HG02884 (cell line): Measurements from ENCODE around the gene BATF.

Experiments
- ATAC-seq: cut with Tn5 transposase; IDR thresholded peaks from one replicate; pipeline ENCODE4 v1.9.1; 2021; ENCODE audit warnings: mild to moderate bottlenecking, moderate library complexity; ENCODE audit not compliant: unreplicated experiment

BATF gene

DNA sequence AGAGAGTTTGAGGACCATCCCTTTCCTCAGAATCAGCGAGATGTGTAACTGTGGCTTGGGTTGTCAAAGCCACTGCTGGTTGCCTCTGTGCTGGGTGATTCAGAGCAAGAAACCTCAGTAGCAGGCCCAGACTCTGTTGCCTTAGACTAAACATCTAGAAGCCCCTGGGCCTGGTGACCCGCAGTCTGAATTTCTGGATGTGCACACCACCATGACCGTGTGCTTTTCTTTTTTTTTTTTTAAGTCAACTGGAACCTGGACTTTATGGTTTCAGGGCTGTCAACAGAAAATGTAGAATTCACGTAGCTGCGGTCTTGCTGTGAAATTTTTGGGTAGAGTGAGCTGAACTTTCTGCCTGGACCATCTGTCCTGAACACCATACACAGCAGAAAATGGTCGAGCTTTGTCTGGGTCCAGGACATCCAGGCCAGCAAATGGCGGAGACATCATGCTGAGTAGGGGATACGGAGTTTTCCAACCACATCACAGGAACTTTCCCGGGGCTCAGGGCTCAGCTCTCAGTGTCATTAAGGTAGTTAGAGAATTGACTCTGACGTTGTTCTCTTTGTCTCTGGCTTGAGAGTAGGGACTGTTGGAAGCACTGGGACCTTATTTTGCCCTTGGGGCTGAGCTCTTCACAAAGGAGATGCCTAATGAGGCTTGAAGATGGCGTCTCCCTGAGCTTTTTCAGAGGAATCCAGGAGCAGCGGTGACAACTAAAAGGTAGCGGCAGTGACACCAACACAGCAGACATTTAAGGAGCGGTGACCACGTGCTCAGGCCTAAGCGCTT lies 23.0 kb upstream of the BATF start:
- peak; percentile 64 for ATAC-seq

DNA sequence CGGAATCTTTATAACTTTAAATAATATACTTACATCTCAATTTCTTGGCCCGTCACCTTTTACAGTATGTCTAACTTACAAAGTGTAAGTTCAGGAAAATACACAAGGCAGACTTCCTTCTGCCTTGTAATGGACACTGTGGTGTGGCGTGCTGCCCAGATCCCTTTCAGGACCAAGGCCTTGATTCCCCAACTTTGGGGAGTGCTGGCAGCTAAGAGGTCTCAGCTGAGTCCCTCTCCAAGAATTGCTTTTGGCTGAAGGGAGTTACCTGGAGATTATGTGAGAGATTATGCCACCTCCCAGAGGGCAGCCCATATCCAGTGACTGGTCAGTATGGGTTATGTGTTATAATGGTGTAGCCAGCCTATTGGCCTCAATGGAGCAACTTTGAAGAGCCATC lies 21.2 kb upstream of the BATF start:
- no peak for ATAC-seq

DNA sequence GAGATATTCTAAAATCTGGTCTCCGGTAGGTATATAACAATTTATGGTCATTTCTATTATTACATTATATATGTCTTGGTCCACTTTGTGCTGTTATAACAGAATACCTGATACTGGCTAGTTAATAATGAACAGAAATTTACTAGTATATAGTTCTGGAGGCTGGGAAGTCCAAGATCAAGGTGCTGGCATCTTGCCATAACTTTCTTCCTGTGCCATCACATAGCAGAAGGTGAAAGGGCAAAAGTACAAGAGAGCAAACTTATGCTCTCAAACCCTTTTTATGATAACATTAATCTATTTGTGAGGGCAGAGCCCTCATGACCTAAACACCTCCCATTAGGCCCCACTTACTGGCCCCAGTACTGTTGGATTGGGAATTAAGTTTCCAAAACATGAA lies 17.9 kb upstream of the BATF start:
- no peak for ATAC-seq

DNA sequence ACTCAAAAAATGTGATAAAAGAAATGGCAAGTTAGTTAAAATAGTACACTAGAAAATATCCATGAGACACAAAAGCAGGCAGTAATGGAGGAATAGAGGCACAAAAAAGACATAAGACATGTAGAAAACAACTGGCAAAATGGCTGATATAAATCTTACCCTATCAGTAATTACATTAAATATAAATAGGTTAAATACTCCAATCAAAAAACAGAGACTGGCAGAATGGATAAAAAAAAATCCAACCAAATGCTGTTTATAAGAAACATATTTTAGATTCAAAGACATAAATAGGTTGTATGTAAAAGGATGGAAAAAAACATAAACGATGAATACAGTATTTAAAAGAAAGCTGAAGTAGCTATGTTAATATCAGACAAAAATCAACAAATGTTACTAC lies 15.3 kb upstream of the BATF start:
- no peak for ATAC-seq

DNA sequence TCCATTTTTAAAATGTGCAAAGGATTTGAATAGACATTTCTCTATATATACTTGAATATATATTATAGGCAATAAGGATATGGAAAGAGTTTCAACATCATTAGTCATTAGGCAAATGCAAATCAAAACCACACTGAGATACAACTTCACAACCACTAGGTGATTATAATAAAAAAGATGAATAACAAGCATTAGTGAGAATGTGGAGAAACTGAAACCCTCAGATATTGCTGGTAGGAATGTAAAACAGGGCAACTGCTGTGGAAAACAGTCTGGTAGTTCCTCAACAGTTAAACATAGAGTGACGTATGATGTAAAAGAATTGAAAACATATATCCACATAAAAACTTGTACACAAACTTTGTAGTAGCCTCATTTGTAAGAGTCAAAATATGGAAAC lies 11.7 kb upstream of the BATF start:
- ATAC-seq = no peak

DNA sequence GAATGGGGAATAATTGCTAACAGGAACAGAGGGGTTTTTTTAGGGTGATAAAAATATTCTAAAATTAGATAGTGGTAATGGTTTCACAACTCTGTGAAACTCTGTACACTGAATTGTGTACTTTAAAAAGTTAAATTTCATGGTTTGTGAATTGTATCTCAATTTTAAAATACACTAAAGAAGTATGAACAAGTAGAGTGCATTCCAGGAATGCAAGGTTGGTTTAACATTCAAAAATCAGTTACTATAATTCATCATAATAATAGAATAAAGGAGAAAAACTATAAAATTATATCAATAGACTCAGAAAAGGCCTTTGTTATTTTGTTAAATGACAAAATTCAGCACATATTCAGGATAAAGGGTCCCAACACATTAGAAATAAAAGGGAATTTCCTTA lies 11.1 kb upstream of the BATF start:
- ATAC-seq = no peak

DNA sequence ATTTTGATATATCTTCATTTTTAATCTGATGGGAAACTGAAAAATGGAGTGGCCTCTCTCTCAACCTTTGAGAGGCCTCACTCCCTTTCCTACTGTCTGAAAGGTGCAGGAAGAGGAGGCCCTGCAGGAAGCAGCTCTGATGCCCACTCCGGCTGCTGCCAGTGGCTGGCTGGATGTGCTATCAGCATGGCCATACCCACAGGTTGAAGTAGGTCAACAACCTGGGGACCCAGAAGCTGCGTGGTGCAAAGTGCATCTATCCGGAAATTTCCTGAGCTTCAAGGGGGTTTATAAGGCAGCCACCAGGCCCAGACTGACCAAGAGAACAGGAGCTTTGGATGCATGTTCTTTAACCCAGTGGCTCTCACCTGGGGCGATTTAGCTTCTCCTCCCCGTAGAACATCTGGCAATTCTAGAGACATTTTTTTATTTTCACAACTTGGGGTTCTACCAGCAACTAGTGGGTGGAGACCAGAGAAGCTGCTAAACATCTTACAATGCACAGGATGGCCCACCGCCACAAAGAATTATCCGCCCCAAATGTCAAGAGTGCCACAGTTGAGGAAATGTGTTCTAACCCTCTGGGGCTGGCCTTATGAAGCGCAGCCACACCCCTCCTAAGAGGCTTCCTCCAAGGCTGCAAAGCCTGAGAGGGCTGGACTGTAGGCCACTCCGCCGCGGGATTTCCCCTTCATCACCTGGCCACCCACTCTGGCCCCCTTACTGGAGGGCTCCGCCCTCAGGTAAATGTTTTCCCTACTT lies 8.2 kb upstream of the BATF start:
- peak; percentile 50 for ATAC-seq

DNA sequence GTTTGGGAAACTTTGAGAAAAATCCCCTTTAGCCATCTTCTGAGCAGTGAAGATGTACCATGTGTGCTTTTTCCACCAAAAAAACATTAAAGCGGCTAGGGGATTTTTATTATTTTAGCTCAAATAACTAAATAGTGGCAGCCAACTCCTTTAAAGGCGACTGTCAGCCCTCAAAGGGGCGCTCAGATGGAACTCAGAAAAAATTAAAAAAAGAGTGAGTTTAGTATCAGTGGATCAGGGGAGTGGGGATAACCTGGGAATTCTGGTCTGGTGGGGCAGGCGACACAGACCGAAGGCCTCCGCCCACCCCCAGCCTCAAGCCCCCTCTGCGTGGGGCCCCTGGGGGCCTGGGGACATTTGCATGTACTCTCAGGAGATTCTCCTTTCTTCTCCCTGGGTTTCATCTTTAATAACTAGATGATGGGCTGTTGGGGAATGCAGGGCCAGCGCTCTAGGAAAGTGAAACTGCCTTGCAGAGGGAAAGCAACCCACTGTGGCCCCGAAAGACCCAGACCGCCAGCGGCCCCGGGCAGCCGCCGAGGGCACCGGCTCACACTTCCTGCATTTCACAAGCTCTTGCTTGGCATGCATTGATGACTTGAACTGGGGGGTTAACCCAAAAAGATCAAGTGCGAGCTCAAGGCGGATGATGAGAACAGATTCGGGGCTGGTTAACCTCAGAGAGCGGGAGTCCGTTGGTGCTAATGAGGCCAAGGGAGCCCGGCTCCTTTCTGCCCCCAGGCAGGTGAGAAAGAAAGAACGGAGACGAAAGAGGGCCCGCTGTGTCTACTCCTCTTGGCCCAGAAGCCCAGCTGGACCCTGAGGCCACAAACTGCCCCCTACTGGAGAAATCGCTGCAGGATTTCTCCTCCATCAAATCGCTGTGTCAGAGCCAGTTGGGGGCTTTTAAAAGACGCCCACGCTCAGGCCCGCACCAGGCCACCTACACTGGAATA lies 7.3 kb upstream of the BATF start:
- ATAC-seq = peak; percentile 36

DNA sequence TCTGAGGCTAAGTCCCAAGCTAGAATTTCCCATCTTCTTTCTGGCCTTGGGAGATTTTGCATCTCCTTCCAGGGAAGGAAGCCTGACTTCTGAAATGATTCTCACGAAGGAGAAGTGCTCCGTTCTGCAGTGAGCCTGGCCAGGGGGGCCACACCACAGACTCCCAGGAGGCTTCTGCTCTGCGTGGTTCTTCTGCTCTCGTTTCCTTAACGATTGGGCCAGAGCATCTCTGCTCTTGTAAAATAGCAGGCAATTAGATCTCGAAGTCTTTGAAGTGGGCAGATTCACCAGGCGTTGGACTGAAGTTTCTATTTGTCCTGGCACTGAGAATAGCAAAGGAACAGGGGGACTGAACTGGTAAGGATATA lies 6.7 kb upstream of the BATF start:
- no peak for ATAC-seq

DNA sequence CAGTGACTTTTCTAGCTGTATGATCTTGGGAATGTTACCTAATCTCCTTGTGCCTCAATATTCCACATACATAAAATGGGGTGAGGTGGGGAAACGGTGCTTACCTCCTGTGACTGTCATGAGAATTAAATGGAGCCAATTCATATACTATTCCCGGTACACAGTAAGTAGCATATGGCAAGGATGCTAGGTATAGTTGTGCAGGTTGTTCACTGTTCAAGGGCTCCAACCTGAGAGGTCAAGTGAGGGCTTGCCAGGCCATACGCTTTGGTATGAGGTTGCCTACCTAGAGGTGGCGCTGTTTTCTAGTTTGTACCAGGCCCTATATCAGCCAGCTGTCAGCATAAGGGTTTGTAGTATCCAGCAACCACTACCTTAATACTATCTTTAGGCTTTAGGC lies 3.6 kb upstream of the BATF start:
- no peak for ATAC-seq

DNA sequence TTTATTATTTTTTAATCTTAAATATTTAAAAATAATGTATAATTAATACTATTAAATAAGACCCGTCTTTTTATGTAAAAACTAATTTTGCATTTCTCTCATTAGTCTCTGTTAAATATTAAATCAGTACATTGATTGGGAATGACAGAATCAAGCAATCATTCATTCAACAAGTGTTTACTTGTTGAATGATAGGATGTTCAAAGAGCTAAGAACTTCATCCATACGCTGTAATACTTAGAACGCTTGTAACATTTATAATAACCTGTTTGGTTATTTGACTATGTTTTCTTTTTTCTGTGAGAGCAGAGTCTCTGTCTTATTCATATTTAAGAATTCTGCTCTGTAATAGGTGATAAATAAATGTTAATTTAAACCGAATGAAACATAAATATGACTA lies 2.9 kb upstream of the BATF start:
- no peak for ATAC-seq

DNA sequence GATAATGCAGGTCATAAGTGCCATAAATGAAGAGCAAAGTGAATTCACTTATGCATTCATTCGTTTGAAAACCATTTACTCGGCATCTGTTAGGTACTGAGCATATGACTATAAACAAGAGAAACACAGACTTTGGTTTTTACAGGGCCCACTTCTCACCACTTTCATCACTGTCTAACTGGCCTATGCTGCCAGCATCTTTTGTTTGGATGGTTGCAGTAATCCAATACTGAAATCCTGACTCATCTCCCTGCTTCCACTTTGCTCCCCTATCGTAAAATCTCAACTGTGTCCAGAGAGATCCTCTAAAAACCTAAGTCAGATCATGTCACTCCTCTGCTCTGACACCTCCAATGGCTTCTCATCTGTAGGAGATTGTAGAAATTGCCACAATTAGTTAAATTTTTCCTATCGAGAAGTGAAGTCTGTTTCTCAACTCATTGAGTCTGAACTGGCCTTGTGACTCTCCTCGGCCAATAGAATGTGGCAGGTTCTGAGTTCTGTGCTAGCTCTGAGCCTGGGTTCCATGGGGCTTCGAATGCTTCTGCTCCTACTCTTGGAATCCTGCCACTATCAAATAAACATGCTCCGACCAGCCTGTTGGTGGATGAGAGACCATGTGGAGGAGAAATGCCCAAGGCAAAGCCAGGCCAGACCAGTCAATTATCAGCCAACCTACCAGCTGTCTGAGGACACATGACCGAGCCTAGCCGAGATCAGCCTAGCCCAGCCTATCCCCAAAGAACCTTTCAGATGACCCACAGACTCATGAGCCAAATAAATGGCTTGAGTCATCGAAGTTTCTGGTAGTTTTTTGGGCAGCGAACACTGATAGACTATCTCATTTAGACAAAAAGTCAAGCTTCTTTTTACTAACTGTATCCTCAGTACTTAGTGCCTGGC lies 2.2 kb upstream of the BATF start:
- no peak for ATAC-seq

DNA sequence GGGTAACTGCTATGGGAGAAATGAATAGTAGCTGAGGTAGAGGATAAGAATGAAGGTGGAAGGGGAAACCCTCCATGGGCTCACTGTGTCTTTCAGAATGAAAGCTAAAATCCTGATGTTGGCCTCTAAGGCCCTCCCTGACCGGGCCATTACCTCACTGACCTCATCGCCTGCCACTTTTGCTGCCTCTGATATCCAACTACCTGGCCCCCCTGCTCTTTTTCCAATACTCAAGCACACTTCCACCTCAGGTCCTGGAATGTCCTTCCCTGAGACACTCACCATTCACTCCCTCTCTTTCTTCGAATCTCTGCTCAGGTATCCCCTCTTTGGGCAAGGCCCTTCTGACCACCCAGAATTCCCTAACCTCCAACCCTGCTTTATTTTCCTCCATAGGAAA lies 1.4 kb upstream of the BATF start:
- no peak for ATAC-seq

DNA sequence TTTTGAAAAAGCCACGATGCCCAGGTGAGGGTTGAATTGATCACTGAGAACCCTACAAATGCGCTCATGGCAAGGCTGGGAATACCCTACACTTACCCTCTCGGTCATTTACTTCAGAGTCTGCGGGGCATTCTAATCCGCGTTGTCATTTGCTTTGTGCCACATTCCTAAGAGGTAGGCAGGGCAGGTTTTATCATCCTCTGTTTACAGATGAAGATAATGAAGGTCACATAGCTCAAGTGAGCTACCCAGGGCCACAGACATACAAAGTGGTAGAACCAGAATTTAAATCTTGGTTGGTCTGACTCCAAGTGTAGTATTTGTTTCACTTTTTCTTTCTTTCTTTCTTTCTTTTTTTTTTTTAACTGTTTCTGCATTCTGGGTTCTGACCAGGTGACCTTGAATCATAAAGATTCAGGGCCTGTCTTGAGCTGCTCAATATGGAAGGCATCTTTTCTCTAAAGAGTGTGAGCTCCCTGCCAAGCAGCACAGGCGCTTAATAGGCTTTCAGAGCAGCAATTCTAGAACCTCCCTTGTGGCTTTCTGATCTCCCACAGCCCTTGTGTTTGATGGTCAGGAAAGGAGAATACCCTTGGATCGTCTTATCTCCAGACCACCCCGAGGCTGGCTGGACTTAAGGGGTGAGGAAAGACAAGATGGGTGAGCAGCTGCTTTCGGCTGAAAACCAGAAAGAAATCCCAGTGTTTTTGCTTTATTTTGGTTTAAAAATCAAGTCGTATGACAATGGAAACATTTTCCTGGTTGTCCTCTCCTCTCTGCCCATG lies 662 bp upstream of the BATF start:
- no peak for ATAC-seq

DNA sequence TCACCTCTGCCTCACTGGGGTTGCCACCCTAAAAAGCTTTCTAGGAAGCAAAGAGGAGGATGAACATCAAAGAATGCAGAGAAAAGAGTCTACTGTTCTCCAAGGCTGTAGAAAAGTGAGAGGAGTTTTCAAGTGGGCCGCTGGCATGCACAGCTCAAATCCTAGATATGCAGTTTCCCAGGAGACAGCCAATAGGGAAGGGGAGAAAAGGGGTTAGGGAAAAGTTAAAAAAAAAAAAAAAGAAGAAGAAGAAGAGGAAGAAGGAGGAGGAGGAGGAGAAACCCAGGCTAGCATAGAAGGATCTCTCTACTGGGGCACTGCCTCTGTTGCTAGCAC lies 682 bp downstream of the BATF start:
- no peak for ATAC-seq

DNA sequence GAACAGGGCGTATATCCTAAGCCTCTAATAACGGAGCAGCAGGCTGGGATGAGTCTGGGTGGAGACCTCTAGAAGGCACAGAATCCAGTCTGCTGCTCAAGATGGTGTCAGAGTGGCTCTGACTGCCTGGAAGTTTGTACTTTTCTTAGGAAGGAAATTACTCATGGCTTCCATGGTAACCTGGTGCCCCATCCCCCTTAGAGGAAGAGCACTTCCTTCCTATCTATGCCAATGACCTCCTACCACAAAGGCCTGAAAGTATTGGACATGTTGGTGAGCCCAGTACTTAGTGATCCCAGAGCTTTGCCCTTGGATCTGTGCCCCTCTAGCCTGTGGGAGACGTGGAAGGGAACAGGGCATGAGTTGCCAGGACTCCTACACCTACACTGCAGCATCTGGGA lies 1.5 kb downstream of the BATF start:
- ATAC-seq = no peak

DNA sequence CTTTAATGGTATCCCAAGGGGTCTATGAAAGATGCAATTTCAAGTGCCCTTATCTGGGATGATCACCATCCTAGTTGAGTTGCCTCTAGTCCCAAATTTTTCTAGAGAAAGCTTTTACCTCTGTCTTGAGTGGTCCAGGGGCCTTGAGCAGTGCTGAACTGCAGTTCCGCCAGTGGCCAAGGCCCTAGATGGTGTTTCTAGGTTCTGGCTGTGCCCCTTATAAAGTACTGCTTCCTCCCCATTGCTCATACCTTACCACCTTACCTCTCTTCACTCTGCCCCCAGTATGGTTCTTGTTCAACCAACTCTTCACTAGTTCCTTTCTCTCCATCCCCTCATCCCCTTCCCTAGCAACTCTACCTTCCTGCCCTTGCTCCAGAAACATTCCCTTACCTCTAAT lies 3.7 kb downstream of the BATF start:
- ATAC-seq = no peak

DNA sequence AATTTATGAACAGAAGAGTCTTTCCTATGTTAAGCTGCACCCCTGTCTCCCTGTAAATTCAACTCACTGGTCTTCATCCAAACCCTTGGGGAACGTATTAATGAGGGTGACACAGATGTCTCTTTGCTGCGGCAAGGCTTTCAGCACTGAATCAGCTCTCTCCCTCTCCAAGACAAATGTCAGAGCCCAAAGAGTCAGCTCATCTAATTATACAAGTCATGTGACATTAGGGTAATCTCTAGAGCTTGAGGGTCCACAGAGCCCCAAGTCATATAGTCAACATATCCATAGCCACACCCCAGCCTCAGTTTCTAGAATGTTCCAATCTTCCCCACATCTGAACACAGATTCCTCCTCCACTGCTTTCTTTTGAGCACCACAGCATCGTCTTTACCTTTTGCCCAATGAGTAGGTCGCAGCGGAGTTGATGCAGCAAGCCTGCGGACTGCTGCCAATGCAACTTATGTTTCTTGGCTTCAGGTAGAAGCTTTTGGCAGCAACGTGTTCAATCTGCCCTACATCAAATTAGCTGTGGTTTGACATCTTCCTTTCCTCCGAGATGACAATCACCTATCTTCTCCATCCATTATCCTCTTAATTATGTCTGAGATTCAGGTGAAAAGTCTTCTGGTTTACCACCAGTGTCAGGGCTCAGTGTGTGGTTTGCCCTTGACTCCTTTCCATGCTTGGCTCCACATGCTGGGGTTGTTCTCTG lies 5.3 kb downstream of the BATF start:
- no peak for ATAC-seq

DNA sequence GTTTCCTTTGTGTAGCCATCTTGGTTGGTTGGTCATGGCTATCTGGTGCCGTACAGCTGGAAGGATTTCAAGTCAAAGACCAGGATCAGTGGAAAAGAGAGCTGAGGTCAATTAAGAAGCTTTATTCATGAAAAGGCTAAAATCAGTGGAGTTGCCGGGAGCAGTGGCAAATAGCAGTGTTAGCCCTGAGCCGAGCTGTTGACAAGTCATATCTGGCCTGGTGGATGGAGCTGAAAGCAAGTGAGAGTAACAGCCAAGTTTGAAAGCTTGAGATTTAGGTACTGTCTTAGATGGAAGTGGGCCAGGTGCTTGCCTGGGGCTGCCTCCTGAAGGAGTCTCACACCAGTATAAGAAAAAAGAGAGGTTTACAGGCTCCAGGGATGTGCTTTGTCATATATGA lies 9.0 kb downstream of the BATF start:
- no peak for ATAC-seq
